ENCODE data around the gene NHLRC4.

The NHLRC4 gene

GRCh38 chr16:566475-567372, at the start of gene NHLRC4:
Gene NHLRC4, plus strand, starts transcription at chr16:567005. Its CDS starts 1,043 bp downstream, at chr16:568048.
- peak; percentile 37 for DNase-seq

- DNase-seq, result no peak
Observed at GRCh38 chr16:518858-519257, 47.9 kb upstream of the NHLRC4 start.

GRCh38 chr16:519425-519824, 47.4 kb upstream of the NHLRC4 start:
- no peak for DNase-seq

GRCh38 chr16:519841-520687, 46.7 kb upstream of the NHLRC4 start:
- DNase-seq, result no peak

GRCh38 chr16:520847-521246, 46.0 kb upstream of the NHLRC4 start:
- DNase-seq, result no peak

GRCh38 chr16:521381-522210, 45.2 kb upstream of the NHLRC4 start:
- no peak for DNase-seq

GRCh38 chr16:522320-523096, 44.3 kb upstream of the NHLRC4 start:
- no peak for DNase-seq

GRCh38 chr16:523097-523741, 43.6 kb upstream of the NHLRC4 start:
- no peak for DNase-seq

- DNase-seq, result no peak
Observed at GRCh38 chr16:524274-525040, 42.3 kb upstream of the NHLRC4 start.

- no peak for DNase-seq
Observed at GRCh38 chr16:525123-525519, 41.7 kb upstream of the NHLRC4 start.

- DNase-seq, result peak; percentile 81
Observed at GRCh38 chr16:525520-526180, 41.2 kb upstream of the NHLRC4 start.

GRCh38 chr16:526181-527014, 40.4 kb upstream of the NHLRC4 start:
- no peak for DNase-seq

- DNase-seq, result peak; percentile 86
Observed at GRCh38 chr16:527015-527903, 39.5 kb upstream of the NHLRC4 start, which contains the start of gene CAPN15. Gene CAPN15, plus strand, starts transcription at chr16:527712. Its CDS starts 19,127 bp downstream, at chr16:546839.

GRCh38 chr16:528111-529011, 38.4 kb upstream of the NHLRC4 start:
- DNase-seq, result peak; percentile 50

GRCh38 chr16:529012-529575, 37.7 kb upstream of the NHLRC4 start:
- DNase-seq, result peak; percentile 18

GRCh38 chr16:530111-530817, 36.5 kb upstream of the NHLRC4 start:
- no peak for DNase-seq
